HUES64 (cell line): ENCODE results near the gene STX4.

Experiments
- H3K27ac ChIP-seq: 2 replicates; pipeline ENCODE4 v1.7.0; 2013; ENCODE audit warnings: low read depth, low read length, inconsistent platforms
- H3K27me3 ChIP-seq: 2 replicates; pipeline ENCODE4 v1.6.1; 2013; ENCODE audit warnings: mild to moderate bottlenecking, low read length; ENCODE audit not compliant: insufficient read depth
- H3K36me3 ChIP-seq: 2 replicates; pipeline ENCODE4 v1.6.1; 2013; ENCODE audit warnings: mild to moderate bottlenecking, low read length; ENCODE audit not compliant: insufficient read depth
- H3K4me1 ChIP-seq: 2 replicates; pipeline ENCODE4 v1.6.1; 2013; ENCODE audit warnings: mild to moderate bottlenecking, low read length, moderate library complexity; ENCODE audit not compliant: insufficient read depth
- H3K4me3 ChIP-seq: 2 replicates; pipeline ENCODE4 v1.5.1; 2013; ENCODE audit warnings: mild to moderate bottlenecking, low read length, moderate library complexity
- H3K9ac ChIP-seq: 2 replicates; pipeline ENCODE4 v1.6.1; 2013; ENCODE audit warnings: mild to moderate bottlenecking, low read depth, low read length
- H3K9me3 ChIP-seq: 2 replicates; pipeline ENCODE4 v1.6.1; 2013; ENCODE audit warnings: low read depth, low read length; ENCODE audit not compliant: insufficient read depth
- WGBS: fragments of 150-250, 120-280 bp; methylation state at CpG from one replicate; pipeline ENCODE4 v1.1.7; 2013; ENCODE audit warnings: missing lambda C conversion rate; 5-methylcytosine and 5-hydroxymethylcytosine counted together

The STX4 gene

DNA sequence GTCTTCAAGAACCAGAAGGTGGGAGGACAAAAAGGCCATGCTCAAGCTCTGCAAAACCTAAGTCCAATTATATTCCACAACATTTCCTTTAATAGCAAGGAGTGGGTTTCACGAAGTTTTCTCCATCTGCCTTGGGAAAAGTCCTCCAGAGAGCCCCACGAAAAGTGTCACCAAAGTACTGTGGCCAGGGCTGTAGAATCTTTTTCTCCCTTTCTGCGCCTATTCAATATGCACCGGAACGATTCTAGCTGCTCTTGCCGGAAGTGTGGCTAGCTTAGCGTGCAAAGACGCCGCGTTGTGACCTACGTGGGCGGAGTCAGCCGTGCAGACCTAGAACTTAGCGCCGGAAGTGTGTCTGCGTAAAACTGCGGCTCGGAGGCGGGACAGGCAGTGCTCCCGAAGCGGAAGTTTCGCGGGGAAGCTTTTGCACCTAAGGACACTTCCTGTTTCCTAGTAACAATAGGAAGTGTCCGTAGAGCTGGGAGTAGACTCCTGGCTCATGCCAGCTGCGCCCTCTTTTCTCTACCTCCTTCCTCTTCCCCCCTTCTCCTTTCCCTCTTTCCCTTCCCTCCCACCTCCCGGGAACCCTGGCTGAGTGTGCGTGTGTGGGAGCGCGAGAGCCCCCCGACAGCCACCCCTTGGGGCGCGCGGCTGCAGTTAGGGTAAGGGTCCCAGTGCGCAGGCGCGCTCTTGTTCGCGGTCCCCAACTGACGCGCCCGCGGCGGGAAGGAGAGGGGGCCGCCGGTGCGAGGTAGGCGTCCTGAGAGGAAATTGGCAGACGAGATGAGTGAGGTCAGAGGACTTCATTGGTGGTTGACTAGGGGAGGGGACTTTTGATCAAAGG is 40.8 kb downstream of the STX4 start, which contains the start of the genes ZNF646 and ZNF668:
Gene ZNF646, plus strand, starts transcription at position 453 of the 844 bp plus-strand sequence. CDS start 1,903 bp downstream, outside the sequence.
Gene ZNF668, minus strand, starts transcription at position 271 of the 844 bp plus-strand sequence. CDS start 9,781 bp downstream, outside the sequence.
- Histone ChIP-seq H3K4me1 (peaks cover 8% of the 10 kb centered on the region; the same call in 1 of the 2 replicates), H3K27ac (peak within 1 kb of the TSS; percentile 96)
- WGBS, result under 1% methylated on average over 46 of the region's 48 CpGs

DNA sequence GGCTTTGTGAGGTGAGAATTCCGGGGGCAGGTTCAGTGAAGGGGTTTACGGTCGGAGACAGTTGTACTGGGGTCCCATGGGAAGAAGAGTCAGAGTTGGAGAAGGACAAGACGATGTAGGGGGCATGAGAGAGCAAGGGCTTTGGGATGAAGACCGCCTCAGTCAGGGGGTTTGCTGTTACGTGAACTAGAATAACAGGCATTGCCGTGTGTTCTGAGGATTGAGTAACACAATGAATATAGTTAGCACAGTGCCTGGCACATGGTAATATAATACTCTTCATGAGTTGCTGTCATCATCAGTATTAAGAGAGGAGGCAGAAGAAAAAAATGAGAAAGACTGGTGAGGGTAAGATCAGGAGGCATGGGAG is 41.4 kb downstream of the STX4 start:
- H3K36me3 ChIP-seq, result peaks cover 40% of the 10 kb centered on the region
- peak overlapping the region; percentile 81 for H3K4me3 ChIP-seq
- H3K9ac ChIP-seq, result peak overlapping the region; percentile 95
- WGBS, result 5% methylated on average over 7 of the region's 7 CpGs
- no peaks in the 10 kb centered on the region for H3K9me3 ChIP-seq
- H3K27ac ChIP-seq, result peak overlapping the region; percentile 96
- H3K27me3 ChIP-seq, result no peaks in the 10 kb centered on the region
- peaks cover 8% of the 10 kb centered on the region; the same call in 1 of the 2 replicates for H3K4me1 ChIP-seq

More for the DNA sequence above, 40.8 kb downstream of the STX4 start, which contains the start of the genes ZNF646 and ZNF668:
- Histone ChIP-seq H3K4me3 (peak within 1 kb of the TSS; percentile 81), H3K9ac (peak within 1 kb of the TSS; percentile 95), H3K9me3 (no peaks in the 10 kb centered on the region), H3K36me3 (peaks cover 34% of the 10 kb centered on the region), H3K27me3 (no peaks in the 10 kb centered on the region)

DNA sequence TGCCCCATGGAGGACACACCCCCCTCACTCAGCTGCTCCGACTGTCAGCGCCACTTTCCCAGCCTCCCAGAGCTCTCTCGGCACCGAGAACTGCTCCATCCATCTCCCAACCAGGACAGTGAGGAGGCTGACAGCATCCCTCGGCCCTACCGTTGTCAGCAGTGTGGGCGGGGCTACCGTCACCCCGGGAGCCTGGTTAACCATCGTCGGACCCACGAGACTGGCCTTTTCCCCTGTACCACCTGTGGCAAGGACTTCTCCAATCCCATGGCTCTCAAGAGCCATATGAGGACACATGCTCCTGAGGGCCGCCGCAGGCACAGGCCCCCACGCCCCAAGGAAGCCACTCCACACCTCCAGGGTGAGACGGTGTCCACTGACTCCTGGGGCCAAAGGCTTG is 43.0 kb downstream of the STX4 start:
- no peaks in the 10 kb centered on the region for H3K9me3 ChIP-seq
- no peaks in the 10 kb centered on the region for H3K27me3 ChIP-seq
- peaks cover 8% of the 10 kb centered on the region; the same call in 1 of the 2 replicates for H3K4me1 ChIP-seq
- 88% methylated on average over 16 of the region's 16 CpGs for WGBS
- no peak overlapping the region for H3K27ac ChIP-seq
- H3K4me3 ChIP-seq, result no peak overlapping the region
- H3K36me3 ChIP-seq, result peaks cover 56% of the 10 kb centered on the region
- no peak overlapping the region for H3K9ac ChIP-seq

GRCh38 chr16:31077024-31077423 is 43.7 kb downstream of the STX4 start:
- Histone ChIP-seq H3K9ac (no peak overlapping the region), H3K9me3 (no peaks in the 10 kb centered on the region), H3K36me3 (peaks cover 62% of the 10 kb centered on the region)

DNA sequence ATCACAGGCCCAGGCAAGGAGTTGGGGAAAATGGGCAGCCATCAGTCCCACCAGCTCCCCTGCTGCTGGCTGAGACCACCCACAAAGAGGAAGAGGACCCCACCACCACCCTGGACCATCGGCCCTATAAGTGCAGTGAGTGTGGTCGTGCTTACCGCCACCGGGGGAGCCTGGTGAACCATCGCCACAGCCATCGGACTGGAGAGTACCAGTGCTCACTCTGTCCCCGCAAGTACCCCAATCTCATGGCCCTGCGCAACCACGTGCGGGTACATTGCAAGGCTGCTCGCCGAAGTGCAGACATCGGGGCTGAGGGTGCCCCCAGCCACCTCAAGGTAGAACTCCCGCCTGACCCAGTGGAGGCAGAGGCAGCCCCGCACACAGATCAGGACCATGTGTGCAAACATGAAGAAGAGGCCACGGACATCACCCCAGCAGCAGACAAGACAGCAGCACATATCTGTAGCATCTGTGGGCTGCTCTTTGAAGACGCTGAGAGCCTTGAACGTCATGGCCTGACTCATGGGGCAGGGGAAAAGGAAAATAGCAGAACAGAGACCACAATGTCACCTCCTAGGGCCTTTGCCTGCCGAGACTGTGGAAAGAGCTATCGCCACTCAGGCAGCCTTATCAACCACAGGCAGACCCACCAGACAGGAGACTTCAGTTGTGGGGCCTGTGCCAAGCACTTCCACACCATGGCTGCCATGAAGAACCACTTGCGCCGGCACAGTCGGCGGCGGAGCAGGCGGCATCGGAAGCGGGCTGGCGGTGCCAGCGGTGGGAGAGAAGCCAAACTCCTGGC is 44.4 kb downstream of the STX4 start:
- Histone ChIP-seq H3K9me3 (no peaks in the 10 kb centered on the region), H3K4me1 (no peaks in the 10 kb centered on the region), H3K4me3 (no peak overlapping the region), H3K9ac (no peak overlapping the region), H3K27ac (no peak overlapping the region), H3K36me3 (peaks cover 69% of the 10 kb centered on the region), H3K27me3 (no peaks in the 10 kb centered on the region)
- 95% methylated on average over 30 of the region's 30 CpGs for WGBS

More at GRCh38 chr16:31077024-31077423, 43.7 kb downstream of the STX4 start:
- Histone ChIP-seq H3K27me3 (no peaks in the 10 kb centered on the region), H3K4me1 (peaks cover 4% of the 10 kb centered on the region; the same call in 1 of the 2 replicates), H3K27ac (no peak overlapping the region), H3K4me3 (no peak overlapping the region)
- WGBS, result 95% methylated on average over 13 of the region's 13 CpGs

DNA sequence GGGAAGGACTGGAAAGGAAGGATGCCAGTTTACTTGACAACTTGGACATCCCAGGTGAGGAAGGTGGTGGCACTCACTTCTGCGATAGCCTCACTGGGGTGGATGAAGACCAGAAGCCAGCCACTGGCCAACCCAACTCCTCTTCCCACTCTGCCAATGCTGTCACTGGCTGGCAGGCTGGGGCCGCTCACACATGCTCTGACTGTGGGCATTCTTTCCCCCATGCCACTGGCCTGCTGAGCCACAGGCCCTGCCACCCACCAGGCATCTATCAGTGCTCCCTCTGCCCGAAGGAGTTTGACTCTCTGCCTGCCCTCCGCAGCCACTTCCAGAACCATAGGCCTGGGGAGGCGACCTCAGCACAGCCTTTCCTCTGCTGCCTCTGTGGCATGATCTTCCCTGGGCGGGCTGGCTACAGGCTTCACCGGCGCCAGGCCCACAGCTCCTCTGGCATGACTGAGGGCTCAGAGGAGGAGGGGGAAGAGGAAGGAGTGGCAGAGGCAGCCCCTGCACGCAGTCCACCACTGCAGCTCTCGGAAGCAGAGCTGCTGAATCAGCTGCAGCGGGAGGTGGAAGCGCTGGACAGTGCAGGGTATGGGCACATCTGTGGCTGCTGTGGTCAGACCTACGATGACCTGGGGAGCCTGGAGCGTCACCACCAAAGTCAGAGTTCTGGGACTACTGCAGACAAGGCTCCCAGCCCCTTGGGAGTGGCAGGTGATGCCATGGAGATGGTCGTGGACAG is 45.4 kb downstream of the STX4 start:
- Histone ChIP-seq H3K36me3 (peaks cover 78% of the 10 kb centered on the region), H3K4me1 (no peaks in the 10 kb centered on the region)
- 95% methylated on average over 15 of the region's 15 CpGs for WGBS

DNA sequence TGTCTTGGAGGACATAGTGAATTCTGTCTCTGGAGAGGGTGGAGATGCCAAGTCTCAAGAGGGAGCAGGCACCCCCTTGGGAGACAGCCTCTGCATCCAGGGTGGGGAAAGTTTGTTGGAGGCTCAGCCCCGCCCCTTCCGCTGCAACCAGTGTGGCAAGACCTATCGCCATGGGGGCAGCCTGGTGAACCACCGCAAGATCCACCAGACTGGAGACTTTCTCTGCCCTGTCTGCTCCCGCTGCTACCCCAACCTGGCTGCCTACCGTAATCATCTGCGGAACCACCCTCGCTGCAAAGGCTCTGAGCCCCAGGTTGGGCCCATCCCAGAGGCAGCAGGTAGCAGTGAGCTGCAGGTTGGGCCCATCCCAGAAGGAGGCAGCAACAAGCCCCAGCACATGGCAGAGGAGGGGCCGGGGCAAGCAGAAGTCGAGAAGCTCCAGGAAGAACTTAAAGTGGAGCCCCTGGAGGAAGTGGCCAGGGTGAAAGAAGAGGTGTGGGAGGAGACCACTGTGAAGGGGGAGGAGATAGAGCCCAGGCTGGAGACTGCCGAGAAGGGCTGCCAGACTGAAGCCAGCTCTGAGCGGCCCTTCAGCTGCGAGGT is 46.1 kb downstream of the STX4 start:
- Histone ChIP-seq H3K4me3 (no peak overlapping the region), H3K36me3 (peaks cover 82% of the 10 kb centered on the region), H3K9ac (no peak overlapping the region), H3K4me1 (no peaks in the 10 kb centered on the region), H3K27me3 (no peaks in the 10 kb centered on the region), H3K9me3 (no peaks in the 10 kb centered on the region), H3K27ac (no peak overlapping the region)
- WGBS, result 93% methylated on average over 13 of the region's 13 CpGs

More for the DNA sequence above, 45.4 kb downstream of the STX4 start:
- H3K9ac ChIP-seq, result no peak overlapping the region
- H3K27me3 ChIP-seq, result no peaks in the 10 kb centered on the region
- no peaks in the 10 kb centered on the region for H3K9me3 ChIP-seq
- H3K4me3 ChIP-seq, result no peak overlapping the region
- H3K27ac ChIP-seq, result no peak overlapping the region

DNA sequence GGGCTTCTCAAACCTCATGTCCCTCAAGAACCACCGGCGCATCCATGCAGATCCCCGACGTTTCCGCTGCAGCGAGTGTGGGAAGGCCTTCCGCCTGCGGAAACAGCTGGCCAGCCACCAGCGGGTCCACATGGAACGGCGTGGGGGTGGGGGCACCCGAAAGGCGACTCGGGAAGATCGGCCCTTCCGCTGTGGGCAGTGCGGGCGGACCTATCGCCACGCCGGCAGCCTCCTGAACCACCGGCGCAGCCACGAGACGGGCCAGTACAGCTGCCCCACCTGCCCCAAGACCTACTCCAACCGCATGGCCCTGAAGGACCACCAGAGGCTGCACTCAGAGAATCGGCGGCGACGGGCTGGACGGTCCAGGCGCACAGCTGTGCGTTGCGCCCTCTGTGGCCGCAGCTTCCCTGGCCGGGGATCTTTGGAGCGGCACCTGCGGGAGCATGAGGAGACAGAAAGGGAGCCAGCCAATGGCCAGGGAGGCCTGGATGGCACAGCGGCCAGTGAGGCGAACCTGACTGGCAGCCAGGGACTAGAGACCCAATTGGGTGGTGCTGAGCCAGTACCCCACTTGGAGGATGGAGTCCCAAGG is 46.8 kb downstream of the STX4 start:
- Histone ChIP-seq H3K27ac (no peak overlapping the region), H3K9me3 (no peaks in the 10 kb centered on the region), H3K4me3 (no peak overlapping the region), H3K4me1 (no peaks in the 10 kb centered on the region), H3K27me3 (no peaks in the 10 kb centered on the region), H3K36me3 (peaks cover 86% of the 10 kb centered on the region), H3K9ac (no peak overlapping the region)
- whole genome bisulfite sequencing, result 96% methylated on average over 40 of the region's 40 CpGs

DNA sequence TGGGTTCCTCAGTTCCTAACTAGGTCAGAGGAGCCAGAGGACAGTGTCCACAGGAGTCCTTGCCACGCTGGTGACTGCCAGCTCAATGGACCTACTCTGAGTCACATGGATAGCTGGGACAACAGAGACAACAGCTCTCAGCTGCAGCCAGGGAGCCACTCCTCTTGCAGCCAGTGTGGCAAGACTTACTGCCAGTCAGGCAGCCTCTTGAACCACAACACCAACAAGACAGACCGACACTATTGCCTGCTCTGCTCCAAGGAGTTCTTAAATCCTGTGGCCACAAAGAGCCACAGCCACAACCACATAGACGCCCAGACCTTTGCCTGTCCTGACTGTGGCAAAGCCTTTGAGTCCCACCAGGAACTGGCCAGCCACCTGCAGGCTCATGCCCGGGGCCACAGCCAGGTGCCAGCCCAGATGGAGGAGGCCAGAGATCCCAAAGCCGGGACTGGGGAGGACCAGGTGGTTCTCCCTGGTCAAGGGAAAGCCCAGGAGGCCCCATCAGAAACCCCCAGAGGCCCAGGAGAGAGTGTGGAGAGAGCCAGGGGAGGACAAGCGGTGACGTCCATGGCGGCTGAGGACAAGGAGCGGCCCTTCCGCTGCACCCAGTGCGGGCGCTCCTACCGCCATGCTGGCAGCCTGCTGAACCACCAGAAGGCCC is 47.5 kb downstream of the STX4 start:
- Histone ChIP-seq H3K9ac (no peak overlapping the region), H3K4me1 (no peaks in the 10 kb centered on the region), H3K27ac (no peak overlapping the region), H3K9me3 (no peaks in the 10 kb centered on the region), H3K4me3 (no peak overlapping the region), H3K27me3 (no peaks in the 10 kb centered on the region), H3K36me3 (peaks cover 87% of the 10 kb centered on the region)
- WGBS, result 93% methylated on average over 13 of the region's 13 CpGs
